Endothelial cell of umbilical vein (primary cell): ENCODE results near the gene IQCB1. TPM values are rescaled to one million over a fixed set of nuclear protein-coding genes. Genes with fewer than 3 reads are reported as not detected.

ENCODE experiments used
- BruUV-seq: library from RNA; stranded (reverse); fragments of 400-500 nt; replicated peaks from 2 replicates; lab custom pipeline; 2021; lab: Mats Ljungman, UMichigan
- CTCF ChIA-PET: fragments of 300-600, 350-600 bp; sonication (Branson Sonifier 250); formaldehyde crosslinking; loops from one replicate; lab custom pipeline; 2021; ENCODE audit warnings: antibody characterized with exemption, inconsistent platforms; lab: Charles Lee
- POLR2A ChIA-PET: fragments of 300-600, 350-600 bp; sonication (Branson Sonifier 250); formaldehyde crosslinking; loops from one replicate; lab custom pipeline; 2021; ENCODE audit warnings: antibody characterized with exemption, inconsistent platforms; lab: Charles Lee
- DNase-seq: peaks from one replicate; pipeline ENCODE4 v3.0.0-alpha.2; 2011; ENCODE audit warnings: low read depth, low spot score
- FAIRE-seq: peaks from 2 replicates; lab custom pipeline; 2011; peaks lifted over from hg19 to GRCh38; lab: Jason Lieb, UNC
- H2AFZ ChIP-seq: 2 replicates; pipeline ENCODE4 v1.6.0; 2012; ENCODE audit warnings: low read depth, low read length, control low read depth, inconsistent platforms
- H3K27ac ChIP-seq: 2 replicates; pipeline ENCODE4 v1.5.1; 2011; ENCODE audit warnings: low read depth, mild to moderate bottlenecking, control low read depth, low read length, moderate library complexity; ENCODE audit not compliant: insufficient read depth
- H3K27me3 ChIP-seq, 2 experiments: 2 replicates each; pipeline versions ENCODE4 v1.6.0 to v1.6.1; 2011; ENCODE audit warnings: low read length in 2 of 2, mixed read lengths in 1 of 2; ENCODE audit not compliant: control insufficient read depth in 2 of 2, insufficient read depth in 2 of 2
- H3K36me3 ChIP-seq, 2 experiments: 2 replicates in 1 of 2; 3 replicates in 1 of 2; pipeline ENCODE4 v1.5.1; 2011; ENCODE audit warnings: low read length in 2 of 2, mild to moderate bottlenecking in 1 of 2, moderate library complexity in 1 of 2; ENCODE audit not compliant: control insufficient read depth in 2 of 2, insufficient read depth in 2 of 2; ENCODE audit errors: extremely low read depth in 1 of 2
- H3K4me1 ChIP-seq: 3 replicates; pipeline ENCODE4 v1.5.1; 2011; ENCODE audit warnings: mild to moderate bottlenecking, low read length; ENCODE audit not compliant: control insufficient read depth, insufficient read depth; ENCODE audit errors: extremely low read depth
- H3K4me2 ChIP-seq: 2 replicates; pipeline ENCODE4 v1.6.1; 2011; ENCODE audit warnings: low read length, control low read depth, mixed read lengths; ENCODE audit not compliant: insufficient read depth
- H3K4me3 ChIP-seq, 3 experiments: fragments of 200-600 bp in 1 of 3; sonication (generic), shearing (Covaris generic) in 1 of 3; replicated peaks in 1 of 3; 2 replicates each; pipeline ENCODE4 v1.5.1; 2011 to 2016; ENCODE audit warnings: control low read depth in 3 of 3, low read length in 3 of 3, mild to moderate bottlenecking in 2 of 3, inconsistent platforms in 1 of 3, low read depth in 1 of 3, moderate library complexity in 1 of 3; ENCODE audit not compliant: insufficient read depth in 1 of 3
- H3K79me2 ChIP-seq: 2 replicates; pipeline ENCODE4 v1.6.0; 2012; ENCODE audit warnings: low read length, inconsistent platforms; ENCODE audit not compliant: control insufficient read depth, insufficient read depth
- H3K9ac ChIP-seq: replicated peaks from 2 replicates; pipeline ENCODE3; 2011; ENCODE audit warnings: low read length, control low read depth; ENCODE audit not compliant: insufficient read depth; ENCODE audit errors: extremely low read depth
- H3K9me1 ChIP-seq: replicated peaks from 3 replicates; pipeline ENCODE4 v1.6.0; 2011; ENCODE audit warnings: mild to moderate bottlenecking, low read length; ENCODE audit not compliant: control insufficient read depth, insufficient read depth; ENCODE audit errors: extremely low read depth
- H3K9me3 ChIP-seq: replicated peaks from 2 replicates; pipeline ENCODE4 v1.5.1; 2012; ENCODE audit warnings: low read length, inconsistent platforms; ENCODE audit not compliant: control insufficient read depth, insufficient read depth
- H4K20me1 ChIP-seq: replicated peaks from 2 replicates; pipeline ENCODE3; 2011; ENCODE audit warnings: mild to moderate bottlenecking, low read length; ENCODE audit not compliant: control insufficient read depth, insufficient read depth; ENCODE audit errors: extremely low read depth
- EZH2 ChIP-seq: IDR thresholded peaks from 2 replicates; pipeline ENCODE4 v1.6.1; 2012; ENCODE audit warnings: borderline replicate concordance, low read depth, mild to moderate bottlenecking, moderate library complexity, low read length, inconsistent platforms; ENCODE audit not compliant: severe bottlenecking
- FOS ChIP-seq: IDR thresholded peaks from 2 replicates; pipeline ENCODE4 v1.6.1; 2011; ENCODE audit warnings: mild to moderate bottlenecking, low read length, moderate library complexity, borderline replicate concordance; ENCODE audit not compliant: insufficient read depth
- GATA2 ChIP-seq: IDR thresholded peaks from 2 replicates; pipeline ENCODE4 v1.7.0; 2011; ENCODE audit warnings: low read depth, mild to moderate bottlenecking, moderate library complexity, mixed read lengths, low read length; ENCODE audit not compliant: insufficient read length, insufficient read depth
- JUN ChIP-seq: IDR thresholded peaks from 2 replicates; pipeline ENCODE4 v1.6.1; 2011; ENCODE audit warnings: borderline replicate concordance, low read depth; ENCODE audit not compliant: insufficient read length, insufficient read depth
- MAX ChIP-seq: IDR thresholded peaks from 2 replicates; pipeline ENCODE4 v1.6.1; 2011; ENCODE audit not compliant: insufficient read depth, insufficient read length
- MYC ChIP-seq: IDR thresholded peaks from one replicate; pipeline ENCODE4 v1.6.1; 2011; ENCODE audit warnings: mild to moderate bottlenecking, low read depth, low read length
- POLR2A ChIP-seq: IDR thresholded peaks from 2 replicates; pipeline ENCODE4 v1.6.1; 2012; ENCODE audit warnings: low read depth, mild to moderate bottlenecking, control low read depth, low read length
- POLR2AphosphoS5 ChIP-seq: IDR thresholded peaks from 2 replicates; pipeline ENCODE4 v1.6.1; 2012; ENCODE audit warnings: low read depth, mild to moderate bottlenecking, control low read depth, low read length, moderate library complexity; ENCODE audit not compliant: insufficient read depth
- dilution Hi-C: fragments of 300-500 bp; cut with MboI; formaldehyde crosslinking; loops from one replicate; pipeline ENCODE4 v1.15.0; 2019; ENCODE audit warnings: low sequenced_read_pairs; ENCODE audit not compliant: extremely low pct_ligation_motif_present
- intact Hi-C: fragments of 100-400 bp; cut with micrococcal nuclease; formaldehyde crosslinking; loops from one replicate; pipeline ENCODE4 v1.10.0; 2022
- polyA plus RNA-seq, 4 experiments: library from polyadenylated mRNA; depleted of rRNA in 3 of 4; stranded (reverse) in 3 of 4; unstranded in 1 of 4; fragments of >200 nt; gene quantifications; 2 replicates each; pipeline versions ENCODE4 v1.2.1 to v1.2.3, GENCODE V29; 2011 to 2012; ENCODE audit warnings: missing spikeins in 1 of 4
- total RNA-seq: library from RNA; stranded (reverse); gene quantifications from 2 replicates; pipeline ENCODE4 v1.2.3, GENCODE V29; 2021
- TF ChIP-seq, protein P1 (sequence below), 2 donors: IDR thresholded peaks; 1 replicate in 1 of 2; 2 replicates in 1 of 2; pipeline ENCODE4 v1.5.1; 2011; ENCODE audit warnings: low read length in 2 of 2, mild to moderate bottlenecking in 2 of 2, moderate library complexity in 2 of 2, control low read depth in 1 of 2, inconsistent platforms in 1 of 2, low read depth in 1 of 2; ENCODE audit not compliant: insufficient read depth in 1 of 2; ENCODE audit errors: extremely low read depth in 1 of 2

The IQCB1 gene
- total and polyA plus RNA-seq, 2 donors (not counting 3 experiments of a cell fraction or from before 2014, with no cell fraction given), result 9.9 to 22.0 TPM

GRCh38 chr3:121740896-121741295 is 94.0 kb downstream of the IQCB1 start:
- H2AFZ ChIP-seq, result no peak overlapping the region
- no peak for FAIRE-seq
- ChIA-PET POLR2A (no interaction called here), CTCF (no interaction called here)
- no peak for DNase-seq
- H3K79me2 ChIP-seq, result peaks cover 53% of the 10 kb centered on the region
- dilution Hi-C loops, result no loop called here
- H3K9me3 ChIP-seq, result no peaks in the 10 kb centered on the region
- H3K4me3 ChIP-seq, result no peak overlapping the region
- no peaks in the 10 kb centered on the region for H3K27me3 ChIP-seq
- H3K4me1 ChIP-seq, result no peaks in the 10 kb centered on the region
- H4K20me1 ChIP-seq, result peaks cover 6% of the 10 kb centered on the region
- no peak for TF ChIP-seq GATA2
- no peak for TF ChIP-seq MAX
- TF ChIP-seq JUN, result no peak
- TF ChIP-seq POLR2AphosphoS5, result no peak
- TF ChIP-seq FOS, result no peak
- no peak for TF ChIP-seq MYC
- no peak for TF ChIP-seq POLR2A
- no peak for TF ChIP-seq EZH2
- TF ChIP-seq, protein P1, sequence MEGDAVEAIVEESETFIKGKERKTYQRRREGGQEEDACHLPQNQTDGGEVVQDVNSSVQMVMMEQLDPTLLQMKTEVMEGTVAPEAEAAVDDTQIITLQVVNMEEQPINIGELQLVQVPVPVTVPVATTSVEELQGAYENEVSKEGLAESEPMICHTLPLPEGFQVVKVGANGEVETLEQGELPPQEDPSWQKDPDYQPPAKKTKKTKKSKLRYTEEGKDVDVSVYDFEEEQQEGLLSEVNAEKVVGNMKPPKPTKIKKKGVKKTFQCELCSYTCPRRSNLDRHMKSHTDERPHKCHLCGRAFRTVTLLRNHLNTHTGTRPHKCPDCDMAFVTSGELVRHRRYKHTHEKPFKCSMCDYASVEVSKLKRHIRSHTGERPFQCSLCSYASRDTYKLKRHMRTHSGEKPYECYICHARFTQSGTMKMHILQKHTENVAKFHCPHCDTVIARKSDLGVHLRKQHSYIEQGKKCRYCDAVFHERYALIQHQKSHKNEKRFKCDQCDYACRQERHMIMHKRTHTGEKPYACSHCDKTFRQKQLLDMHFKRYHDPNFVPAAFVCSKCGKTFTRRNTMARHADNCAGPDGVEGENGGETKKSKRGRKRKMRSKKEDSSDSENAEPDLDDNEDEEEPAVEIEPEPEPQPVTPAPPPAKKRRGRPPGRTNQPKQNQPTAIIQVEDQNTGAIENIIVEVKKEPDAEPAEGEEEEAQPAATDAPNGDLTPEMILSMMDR (IDR thresholded peaks at IDR 0.05; ENCODE audit: extremely low read depth in 1 of 2, insufficient read depth in 1 of 2, low read depth in 1 of 2, low read length in 2 of 2), result no peak
- H3K9ac ChIP-seq, result no peak overlapping the region
- H3K36me3 ChIP-seq, result no peaks in the 10 kb centered on the region
- intact Hi-C loops, result no loop called here
- BruUV-seq, result no TSS peak
- H3K27ac ChIP-seq, result no peak overlapping the region
- H3K9me1 ChIP-seq, result peaks cover 3% of the 10 kb centered on the region
- H3K4me2 ChIP-seq, result no peak overlapping the region
